ENCODE measurements around the gene ODAPH.
A peak's percentile ranks its signal among the peaks of the same experiment; 100 is the strongest.

Gene ODAPH

DNA sequence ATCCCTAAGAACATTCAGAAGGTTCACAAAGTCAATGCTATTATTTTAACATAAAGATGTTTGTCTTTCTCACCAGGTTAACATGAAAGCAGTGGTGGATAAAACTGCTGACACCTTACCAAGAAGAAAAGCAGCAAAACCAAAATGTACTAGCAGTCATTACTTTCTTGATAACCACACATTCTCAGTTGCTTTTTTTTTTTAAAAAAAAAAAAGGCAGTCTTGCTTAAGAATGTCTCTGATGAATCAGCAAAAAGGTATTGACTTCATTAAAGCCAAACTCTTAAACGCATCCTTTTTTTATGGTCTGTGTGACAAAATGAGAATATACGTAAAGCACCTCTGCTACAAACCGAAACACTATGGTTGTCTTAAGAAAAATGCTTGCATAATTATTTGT lies 42.5 kb downstream of the ODAPH start:
- Histone ChIP-seq H3K36me3 (ENCODE audit: insufficient read depth) (no peaks in the 10 kb centered on the region), H3K4me3 (IDR thresholded peaks at IDR 0.05; ENCODE audit: insufficient read depth, low read depth, low read length) (no peak overlapping the region), H3K9ac (peak overlapping the region; percentile 37; the same call in 1 of the 2 replicates), H3K4me2 (peak overlapping the region; percentile 79), H3K27ac (peak overlapping the region; percentile 87), H2AFZ (ENCODE audit: low read depth) (no peak overlapping the region), H4K20me1 (ENCODE audit: insufficient read depth) (no peaks in the 10 kb centered on the region), H3K79me2 (ENCODE audit: insufficient read depth, low read depth) (no peaks in the 10 kb centered on the region), H3K4me1 (ENCODE audit: low read depth, poor library complexity, severe bottlenecking) (peaks cover 78% of the 10 kb centered on the region), H3K27me3 (ENCODE audit: insufficient read depth, low read depth) (no peaks in the 10 kb centered on the region)
- TF ChIP-seq, protein P1, sequence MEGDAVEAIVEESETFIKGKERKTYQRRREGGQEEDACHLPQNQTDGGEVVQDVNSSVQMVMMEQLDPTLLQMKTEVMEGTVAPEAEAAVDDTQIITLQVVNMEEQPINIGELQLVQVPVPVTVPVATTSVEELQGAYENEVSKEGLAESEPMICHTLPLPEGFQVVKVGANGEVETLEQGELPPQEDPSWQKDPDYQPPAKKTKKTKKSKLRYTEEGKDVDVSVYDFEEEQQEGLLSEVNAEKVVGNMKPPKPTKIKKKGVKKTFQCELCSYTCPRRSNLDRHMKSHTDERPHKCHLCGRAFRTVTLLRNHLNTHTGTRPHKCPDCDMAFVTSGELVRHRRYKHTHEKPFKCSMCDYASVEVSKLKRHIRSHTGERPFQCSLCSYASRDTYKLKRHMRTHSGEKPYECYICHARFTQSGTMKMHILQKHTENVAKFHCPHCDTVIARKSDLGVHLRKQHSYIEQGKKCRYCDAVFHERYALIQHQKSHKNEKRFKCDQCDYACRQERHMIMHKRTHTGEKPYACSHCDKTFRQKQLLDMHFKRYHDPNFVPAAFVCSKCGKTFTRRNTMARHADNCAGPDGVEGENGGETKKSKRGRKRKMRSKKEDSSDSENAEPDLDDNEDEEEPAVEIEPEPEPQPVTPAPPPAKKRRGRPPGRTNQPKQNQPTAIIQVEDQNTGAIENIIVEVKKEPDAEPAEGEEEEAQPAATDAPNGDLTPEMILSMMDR (conservative IDR thresholded peaks at IDR 0.05; ENCODE audit: low read depth, low read length): no peak

DNA sequence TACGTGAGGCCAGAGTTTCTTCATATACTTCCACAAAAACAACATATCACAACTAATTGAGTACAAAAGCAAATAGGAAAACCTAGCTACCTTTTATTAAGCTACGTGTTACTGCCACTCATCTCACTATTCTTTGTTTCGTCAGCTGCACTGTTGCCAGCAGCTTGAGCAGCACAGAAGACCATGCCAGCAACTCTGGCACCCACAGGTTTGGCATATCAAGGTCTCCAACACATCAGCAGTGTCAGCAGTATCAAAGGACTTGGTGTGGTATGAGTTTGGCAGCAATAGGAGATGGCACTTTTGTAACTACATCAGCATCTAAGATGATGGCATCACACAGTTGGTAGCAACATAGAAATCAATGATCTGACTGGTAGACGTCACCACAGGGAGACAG lies 43.8 kb downstream of the ODAPH start:
- TF ChIP-seq, protein P1 (conservative IDR thresholded peaks at IDR 0.05; ENCODE audit: low read depth, low read length): no peak
- Histone ChIP-seq H3K9ac (peak overlapping the region; percentile 37; the same call in 1 of the 2 replicates), H3K4me1 (ENCODE audit: low read depth, poor library complexity, severe bottlenecking) (peaks cover 70% of the 10 kb centered on the region), H3K4me2 (peak overlapping the region; percentile 79), H3K27ac (peak overlapping the region; percentile 87), H3K79me2 (ENCODE audit: insufficient read depth, low read depth) (no peaks in the 10 kb centered on the region), H2AFZ (ENCODE audit: low read depth) (peak overlapping the region; percentile 65), H3K27me3 (ENCODE audit: insufficient read depth, low read depth) (no peaks in the 10 kb centered on the region), H3K36me3 (ENCODE audit: insufficient read depth) (no peaks in the 10 kb centered on the region), H3K4me3 (IDR thresholded peaks at IDR 0.05; ENCODE audit: insufficient read depth, low read depth, low read length) (peak overlapping the region; percentile 82), H4K20me1 (ENCODE audit: insufficient read depth) (no peaks in the 10 kb centered on the region)

DNA sequence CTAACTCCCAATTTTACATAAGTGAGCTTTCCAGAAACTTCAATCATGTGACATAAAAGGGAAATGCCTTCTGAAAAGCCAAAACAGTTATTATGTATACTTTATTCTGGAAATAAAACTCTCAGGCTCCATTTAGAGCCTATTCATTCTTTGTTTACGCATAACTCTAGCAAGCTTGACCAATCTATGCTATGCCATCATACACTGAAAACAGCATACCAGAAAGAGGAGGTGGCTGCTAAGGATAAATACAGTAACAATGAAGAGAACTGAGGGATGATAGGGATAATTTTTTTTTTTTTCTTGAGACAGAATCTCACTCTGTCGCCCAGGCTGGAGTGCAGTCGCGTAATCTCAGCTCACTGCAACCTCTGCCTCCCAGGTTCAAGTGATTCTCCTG lies 50.1 kb downstream of the ODAPH start:
- no peak overlapping the region for H3K9ac ChIP-seq
- no peak overlapping the region for H3K4me2 ChIP-seq
- H3K27me3 ChIP-seq (ENCODE audit: insufficient read depth, low read depth): no peaks in the 10 kb centered on the region
- H3K79me2 ChIP-seq (ENCODE audit: insufficient read depth, low read depth): no peaks in the 10 kb centered on the region
- no peaks in the 10 kb centered on the region for H3K36me3 ChIP-seq (ENCODE audit: insufficient read depth)
- TF ChIP-seq, protein P1 (conservative IDR thresholded peaks at IDR 0.05; ENCODE audit: low read depth, low read length): no peak
- no peak overlapping the region for H3K4me3 ChIP-seq (IDR thresholded peaks at IDR 0.05; ENCODE audit: insufficient read depth, low read depth, low read length)
- no peaks in the 10 kb centered on the region for H4K20me1 ChIP-seq (ENCODE audit: insufficient read depth)
- no peak overlapping the region for H3K27ac ChIP-seq
- no peak overlapping the region for H2AFZ ChIP-seq (ENCODE audit: low read depth)
- peaks cover 9% of the 10 kb centered on the region for H3K4me1 ChIP-seq (ENCODE audit: low read depth, poor library complexity, severe bottlenecking)

DNA sequence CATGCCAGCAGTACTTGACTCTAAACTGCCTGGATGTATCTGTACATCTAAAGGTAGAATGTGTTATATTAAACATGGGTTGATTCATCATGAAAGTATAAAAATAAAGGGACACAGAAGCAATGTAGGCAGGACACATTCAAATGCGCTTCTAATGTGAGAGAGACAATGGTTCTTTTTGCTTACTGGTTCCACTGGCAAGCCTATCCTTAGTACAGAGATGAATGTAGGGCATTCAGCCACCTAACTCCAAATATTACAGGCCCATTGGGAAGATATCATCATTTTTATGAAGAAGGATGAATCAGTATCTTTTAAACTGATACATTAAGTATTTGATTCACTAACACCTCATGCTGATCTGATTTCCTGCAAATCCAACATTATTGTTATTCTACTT lies 56.4 kb downstream of the ODAPH start:
- TF ChIP-seq, protein P1 (conservative IDR thresholded peaks at IDR 0.05; ENCODE audit: low read depth, low read length): no peak
- H3K4me2 ChIP-seq: no peak overlapping the region
- no peaks in the 10 kb centered on the region for H3K36me3 ChIP-seq (ENCODE audit: insufficient read depth)
- H3K27me3 ChIP-seq (ENCODE audit: insufficient read depth, low read depth): no peaks in the 10 kb centered on the region
- no peaks in the 10 kb centered on the region for H3K4me1 ChIP-seq (ENCODE audit: low read depth, poor library complexity, severe bottlenecking)
- H2AFZ ChIP-seq (ENCODE audit: low read depth): no peak overlapping the region
- H3K9ac ChIP-seq: no peak overlapping the region
- H3K79me2 ChIP-seq (ENCODE audit: insufficient read depth, low read depth): no peaks in the 10 kb centered on the region
- H4K20me1 ChIP-seq (ENCODE audit: insufficient read depth): no peaks in the 10 kb centered on the region
- no peak overlapping the region for H3K27ac ChIP-seq
- H3K4me3 ChIP-seq (IDR thresholded peaks at IDR 0.05; ENCODE audit: insufficient read depth, low read depth, low read length): no peak overlapping the region

Data from KMS-11 (cell line).